Endodermal cell (in vitro differentiated cells): ENCODE data around the gene SEC14L3. TPM values are rescaled to one million over a fixed set of nuclear protein-coding genes. Genes with fewer than 3 reads are reported as not detected.
A peak's percentile ranks its signal among the peaks of the same experiment; 100 is the strongest.

Experiments used
- DNase-seq: peaks from one replicate; pipeline ENCODE4 v3.0.0-alpha.2; 2017
- H3K27ac ChIP-seq: 2 replicates; pipeline ENCODE4 v1.5.1; 2013; ENCODE audit warnings: mild to moderate bottlenecking, low read depth, low read length, moderate library complexity
- H3K27me3 ChIP-seq: 2 replicates; pipeline ENCODE4 v1.6.1; 2013; ENCODE audit warnings: mild to moderate bottlenecking, low read length, moderate library complexity; ENCODE audit not compliant: insufficient read depth, control insufficient read depth, poor library complexity, severe bottlenecking
- H3K36me3 ChIP-seq: 2 replicates; pipeline ENCODE4 v1.7.0; 2013; ENCODE audit warnings: mild to moderate bottlenecking, low read length, moderate library complexity; ENCODE audit not compliant: control insufficient read depth, insufficient read depth
- H3K4me1 ChIP-seq: one replicate; pipeline ENCODE4 v1.7.0; 2013; ENCODE audit warnings: low read length; ENCODE audit not compliant: control insufficient read depth, insufficient read depth
- H3K4me3 ChIP-seq: 2 replicates; pipeline ENCODE4 v1.5.1; 2013; ENCODE audit warnings: mild to moderate bottlenecking, low read length, moderate library complexity
- H3K9ac ChIP-seq: 2 replicates; pipeline ENCODE4 v1.6.1; 2013; ENCODE audit warnings: mild to moderate bottlenecking, low read length, moderate library complexity; ENCODE audit not compliant: poor library complexity, severe bottlenecking; ENCODE audit errors: extremely low read depth
- H3K9me3 ChIP-seq: 2 replicates; pipeline ENCODE4 v1.6.1; 2013; ENCODE audit warnings: mild to moderate bottlenecking, low read length, moderate library complexity; ENCODE audit not compliant: control insufficient read depth
- H3K27ac Mint-ChIP-seq: 2 replicates; pipeline ENCODE4 v1.8.0; 2020; ENCODE audit warnings: mixed read lengths
- H3K27me3 Mint-ChIP-seq: 2 replicates; pipeline ENCODE4 v1.8.0; 2021; ENCODE audit warnings: mild to moderate bottlenecking, mixed read lengths; ENCODE audit not compliant: insufficient read depth
- H3K36me3 Mint-ChIP-seq: 2 replicates; pipeline ENCODE4 v1.8.0; 2020; ENCODE audit warnings: low read depth, mixed read lengths
- H3K4me1 Mint-ChIP-seq: 2 replicates; pipeline ENCODE4 v1.8.0; 2020; ENCODE audit warnings: mixed read lengths
- H3K4me3 Mint-ChIP-seq: 2 replicates; pipeline ENCODE4 v1.8.0; 2020; ENCODE audit warnings: mild to moderate bottlenecking, moderate library complexity, mixed read lengths
- H3K9me3 Mint-ChIP-seq: 2 replicates; pipeline ENCODE4 v1.8.0; 2020; ENCODE audit warnings: mild to moderate bottlenecking, mixed read lengths
- CTCF ChIP-seq: fragments of 200-600 bp; sonication (generic); conservative IDR thresholded peaks from 2 replicates; pipeline ENCODE4 v1.5.0; 2021; ENCODE audit warnings: antibody characterized with exemption, mild to moderate bottlenecking
- WGBS, 2 experiments: methylation state at CpG; one replicate each; pipeline versions ENCODE4 v1.1.5 to v1.1.7; 2013; ENCODE audit warnings: missing lambda C conversion rate in 2 of 2, mixed read lengths in 1 of 2; ENCODE audit not compliant: insufficient coverage in 1 of 2, insufficient read length in 1 of 2; 5-methylcytosine and 5-hydroxymethylcytosine counted together
- total RNA-seq, 2 donors: library from RNA; stranded (reverse); fragmentation: NEBNext Ultra II Directional in 1 of 2; extraction: Animal tissue kit (Norgen Biotek cat#: 25700) in 1 of 2; gene quantifications; 2 replicates in 1 of 2; 3 replicates in 1 of 2; pipeline ENCODE4 v1.2.1, GENCODE V29; 2021

Gene SEC14L3
- total RNA-seq, 2 donors from 2014 or later, result not detected

DNA sequence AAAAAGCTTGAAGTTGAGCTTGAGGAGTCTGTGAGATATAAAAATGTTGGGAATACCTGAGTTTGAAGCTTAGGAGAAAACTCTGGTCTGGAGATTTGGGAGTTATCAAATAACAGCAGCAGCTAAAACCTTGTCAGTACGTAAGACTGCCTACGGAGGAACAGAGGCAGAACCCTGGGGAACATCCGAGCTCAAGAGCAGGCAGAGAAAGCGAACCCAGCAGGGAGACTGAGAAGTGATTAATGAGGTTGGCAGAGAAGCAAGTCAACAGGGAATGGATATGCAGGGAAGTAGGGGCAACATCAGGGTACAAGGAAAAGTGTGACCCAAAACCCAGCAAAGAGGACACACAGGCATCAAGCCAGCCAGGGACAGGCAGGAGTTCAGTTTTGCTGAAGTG lies 58.8 kb downstream of the SEC14L3 start:
- no peaks in the 10 kb centered on the region for H3K9me3 ChIP-seq
- no peak overlapping the region for H3K4me3 Mint-ChIP-seq
- WGBS, 2 experiments, result 73 to 82% methylated on average over 4 of the region's 4 CpGs
- peaks cover 4% of the 10 kb centered on the region for H3K4me1 Mint-ChIP-seq
- H3K27me3 Mint-ChIP-seq, result no peaks in the 10 kb centered on the region
- H3K27ac ChIP-seq, result no peak overlapping the region
- peaks cover 63% of the 10 kb centered on the region for H3K36me3 Mint-ChIP-seq
- H3K27ac Mint-ChIP-seq, result peak overlapping the region; percentile 32
- no peak for TF ChIP-seq CTCF
- H3K4me3 ChIP-seq, result no peak overlapping the region
- H3K27me3 ChIP-seq, result no peaks in the 10 kb centered on the region
- DNase-seq, result no peak
- H3K4me1 ChIP-seq, result no peaks in the 10 kb centered on the region
- H3K9ac ChIP-seq, result no peak overlapping the region
- H3K9me3 Mint-ChIP-seq, result no peaks in the 10 kb centered on the region
- H3K36me3 ChIP-seq, result peaks cover 65% of the 10 kb centered on the region

- Mint-ChIP-seq H3K27ac (no peak overlapping the region), H3K4me3 (no peak overlapping the region), H3K36me3 (peaks cover 57% of the 10 kb centered on the region), H3K27me3 (no peaks in the 10 kb centered on the region), H3K4me1 (peaks cover 4% of the 10 kb centered on the region), H3K9me3 (no peaks in the 10 kb centered on the region)
- no peak for TF ChIP-seq CTCF
- no peaks in the 10 kb centered on the region for H3K4me1 ChIP-seq
- H3K27ac ChIP-seq, result no peak overlapping the region
- peaks cover 67% of the 10 kb centered on the region for H3K36me3 ChIP-seq
- no peaks in the 10 kb centered on the region for H3K9me3 ChIP-seq
- no peaks in the 10 kb centered on the region for H3K27me3 ChIP-seq
- no peak for DNase-seq
- no peak overlapping the region for H3K9ac ChIP-seq
- WGBS, 2 experiments, result 91 to 96% methylated on average over 3 of the region's 3 CpGs
- H3K4me3 ChIP-seq, result no peak overlapping the region
These were observed 60.0 kb downstream of the SEC14L3 start for GRCh38 chr22:30411780-30412179.

Other genes with a start within 250 kb of the SEC14L3 start
- under 1 TPM; 0.31 to 0.77 TPM for gene LIF, start 225.3 kb downstream of the SEC14L3 start, total RNA-seq
- gene OSM, start 205.2 kb downstream of the SEC14L3 start, total RNA-seq, result not detected
- gene CASTOR1, start 182.5 kb downstream of the SEC14L3 start, total RNA-seq, result 10 to 100 TPM; 19.2 to 19.5 TPM
- gene TBC1D10A, start 145.1 kb downstream of the SEC14L3 start, total RNA-seq, result 10 to 100 TPM; 12.1 to 13.7 TPM
- gene SF3A1, start 115.1 kb downstream of the SEC14L3 start, total RNA-seq, result 100 to 1,000 TPM; 191 to 195 TPM
- gene CCDC157, start 115.0 kb downstream of the SEC14L3 start, total RNA-seq, result 1 to 10 TPM; 6.1 to 7.2 TPM
- 10 to 100 TPM; 44.0 to 46.7 TPM for gene RNF215, start 84.6 kb downstream of the SEC14L3 start, total RNA-seq
- 10 to 100 TPM; 13.9 to 19.1 TPM for gene SEC14L2, start 75.0 kb downstream of the SEC14L3 start, total RNA-seq
- gene MTFP1, start 46.2 kb downstream of the SEC14L3 start, total RNA-seq, result 10 to 100 TPM; 25.9 to 30.8 TPM
- under 1 TPM; 0.49 to 0.62 TPM for gene SEC14L4, start 33.7 kb upstream of the SEC14L3 start, total RNA-seq
- gene SEC14L6, start 74.7 kb upstream of the SEC14L3 start, total RNA-seq, result 1 to 10 TPM; 1.6 to 2.1 TPM
- 10 to 100 TPM; 26.4 to 28.3 TPM for gene GAL3ST1, start 102.6 kb upstream of the SEC14L3 start, total RNA-seq
- 10 to 100 TPM; 78.7 to 90.2 TPM for gene PES1, start 119.9 kb upstream of the SEC14L3 start, total RNA-seq
- gene TCN2, start 135.2 kb upstream of the SEC14L3 start, total RNA-seq, result 10 to 100 TPM; 71.8 to 73.6 TPM
- gene SLC35E4, start 163.8 kb upstream of the SEC14L3 start, total RNA-seq, result 1 to 10 TPM; 2.3 to 3.9 TPM
- gene DUSP18, start 195.9 kb upstream of the SEC14L3 start, total RNA-seq, result 1 to 10 TPM; 7.3 to 7.6 TPM
- 10 to 100 TPM in 1 of 2 donors, 1 to 10 TPM in 1; 6.8 to 11.1 TPM for gene OSBP2, start 222.9 kb upstream of the SEC14L3 start, total RNA-seq